Activated T-cell treated with anti-CD3 and anti-CD28 coated beads, Interleukin-2, amount 50 U/mL, for 48 hours (primary cell): ENCODE results near the gene SCAPER.

Source experiments
- DNase-seq, 2 experiments: peaks; one replicate each; pipeline ENCODE4 v3.0.0-alpha.2; 2020

Gene SCAPER

GRCh38 chr15:76664411-76664810 is 240.7 kb downstream of the SCAPER start:
- no peak for DNase-seq

- DNase-seq, result no peak
These were observed 241.6 kb downstream of the SCAPER start for GRCh38 chr15:76663529-76663928.

- no peak for DNase-seq
These were observed 256.3 kb downstream of the SCAPER start for GRCh38 chr15:76648732-76649444.

GRCh38 chr15:76647612-76648011 is 257.5 kb downstream of the SCAPER start:
- no peak for DNase-seq

- DNase-seq, result no peak
These were observed 260.5 kb downstream of the SCAPER start for GRCh38 chr15:76644646-76645045.

GRCh38 chr15:76642671-76643070 is 262.5 kb downstream of the SCAPER start:
- DNase-seq, result no peak

- DNase-seq, result no peak
These were observed 268.0 kb downstream of the SCAPER start for GRCh38 chr15:76637166-76637565.

GRCh38 chr15:76636059-76636458 is 269.1 kb downstream of the SCAPER start:
- no peak for DNase-seq

GRCh38 chr15:76626611-76627010 is 278.5 kb downstream of the SCAPER start:
- DNase-seq, result no peak

GRCh38 chr15:76625267-76625666 is 279.9 kb downstream of the SCAPER start:
- no peak for DNase-seq

- no peak for DNase-seq
These were observed 290.4 kb downstream of the SCAPER start for GRCh38 chr15:76614725-76615124.

GRCh38 chr15:76588811-76589747 is 316.1 kb downstream of the SCAPER start:
- DNase-seq, result no peak

- DNase-seq, result no peak
These were observed 319.6 kb downstream of the SCAPER start for GRCh38 chr15:76585576-76585897.

GRCh38 chr15:76584868-76585575 is 320.1 kb downstream of the SCAPER start:
- DNase-seq, result no peak

GRCh38 chr15:76582550-76582949 is 322.6 kb downstream of the SCAPER start:
- no peak for DNase-seq

GRCh38 chr15:76577879-76578512 is 327.1 kb downstream of the SCAPER start:
- DNase-seq, result no peak

- DNase-seq, result no peak
These were observed 328.4 kb downstream of the SCAPER start for GRCh38 chr15:76576523-76577279.

- no peak for DNase-seq
These were observed 329.5 kb downstream of the SCAPER start for GRCh38 chr15:76575679-76576078.

- DNase-seq, result no peak
These were observed 329.9 kb downstream of the SCAPER start for GRCh38 chr15:76575274-76575673.

GRCh38 chr15:76572983-76573314 is 332.2 kb downstream of the SCAPER start:
- DNase-seq, result no peak

- no peak for DNase-seq
These were observed 338.9 kb downstream of the SCAPER start for GRCh38 chr15:76566276-76566675.

- no peak for DNase-seq
These were observed 339.8 kb downstream of the SCAPER start for GRCh38 chr15:76565366-76565765.
